Activated CD4-positive, CD25-positive, alpha-beta regulatory T cell treated with anti-CD3 and anti-CD28 coated beads, Interleukin-2, amount 50 U/mL, for 24 hours (primary cell): ENCODE results near the gene SBF2.

Source experiments
- ATAC-seq, 2 donors: fragments of 150-1000 bp; cut with Tn5 transposase; one replicate each; pipeline ENCODE4 v1.10.0; 2021; ENCODE audit warnings: mild to moderate bottlenecking in 1 of 2, moderate library complexity in 1 of 2

Gene SBF2

GRCh38 chr11:10293423-10294289 lies at the start of gene SBF2:
TSS of gene SBF2 (minus strand) at chr11:10294219. CDS start at chr11:10294069, 150 bp downstream.
- ATAC-seq: peak; percentile 37 to 45

DNA sequence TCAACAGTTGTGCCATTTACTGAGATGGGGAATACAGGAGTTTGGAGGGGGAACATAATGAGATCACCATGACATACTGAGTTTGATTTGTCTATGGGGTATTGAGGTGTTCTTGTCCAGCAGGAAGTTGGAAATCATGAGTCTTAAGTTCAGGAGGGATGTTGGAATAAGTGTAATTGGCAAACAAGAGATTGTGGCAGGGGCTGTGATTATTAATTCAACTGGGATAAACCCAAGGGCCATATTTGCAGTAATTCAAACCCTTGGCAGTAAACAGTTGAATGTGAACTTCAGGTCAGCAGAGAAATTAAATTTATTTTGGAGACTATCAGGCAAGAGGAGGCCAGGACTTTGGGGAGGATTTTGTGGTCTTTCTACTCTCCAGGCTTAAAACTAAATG lies 44.3 kb upstream of the SBF2 start:
- ATAC-seq: no peak

DNA sequence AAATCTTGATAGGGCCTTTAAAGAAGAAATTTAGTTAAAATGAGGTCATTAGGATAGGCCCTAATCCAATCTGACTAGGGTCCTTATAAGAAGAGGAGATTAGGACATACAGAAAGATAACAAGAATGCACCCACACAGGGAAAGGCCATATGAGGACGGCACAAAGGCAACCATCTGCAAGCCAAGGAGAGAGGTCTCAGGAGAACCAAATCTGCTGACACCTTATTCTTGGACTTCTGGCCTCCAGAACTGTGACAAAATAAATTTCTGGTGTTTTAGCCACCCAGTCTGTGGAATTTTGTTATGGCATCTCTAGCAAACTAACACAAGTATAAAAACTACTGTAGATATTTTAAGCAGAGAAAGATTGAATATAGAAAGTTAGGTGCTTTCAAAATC lies 39.5 kb upstream of the SBF2 start:
- no peak for ATAC-seq

GRCh38 chr11:10331548-10332289 lies 37.7 kb upstream of the SBF2 start:
- ATAC-seq: no peak

- ATAC-seq: no peak
These were observed 35.9 kb upstream of the SBF2 start for GRCh38 chr11:10329935-10330334.

- no peak for ATAC-seq
These were observed 35.3 kb upstream of the SBF2 start for GRCh38 chr11:10329356-10329755.

GRCh38 chr11:10328314-10329098 lies 34.5 kb upstream of the SBF2 start:
- no peak for ATAC-seq

DNA sequence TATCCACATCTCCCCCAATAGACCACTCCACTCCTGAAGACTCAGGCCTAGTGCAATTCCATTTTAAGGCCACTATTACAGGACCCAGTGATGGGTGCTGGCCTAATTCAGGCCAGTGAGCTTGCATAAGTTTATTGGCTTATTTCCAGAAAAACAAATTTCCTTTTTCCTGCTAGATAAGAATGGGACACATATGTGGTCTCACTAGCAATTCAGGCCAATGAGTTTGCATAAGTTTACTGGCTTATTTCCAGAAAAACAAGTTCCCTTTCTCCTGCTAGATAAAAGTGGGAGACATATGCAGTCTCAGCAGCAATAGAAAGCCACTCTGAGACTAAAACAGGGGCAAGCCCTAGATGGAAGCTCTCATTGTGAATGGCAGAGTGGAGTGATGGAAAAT lies 33.2 kb upstream of the SBF2 start:
- no peak for ATAC-seq

DNA sequence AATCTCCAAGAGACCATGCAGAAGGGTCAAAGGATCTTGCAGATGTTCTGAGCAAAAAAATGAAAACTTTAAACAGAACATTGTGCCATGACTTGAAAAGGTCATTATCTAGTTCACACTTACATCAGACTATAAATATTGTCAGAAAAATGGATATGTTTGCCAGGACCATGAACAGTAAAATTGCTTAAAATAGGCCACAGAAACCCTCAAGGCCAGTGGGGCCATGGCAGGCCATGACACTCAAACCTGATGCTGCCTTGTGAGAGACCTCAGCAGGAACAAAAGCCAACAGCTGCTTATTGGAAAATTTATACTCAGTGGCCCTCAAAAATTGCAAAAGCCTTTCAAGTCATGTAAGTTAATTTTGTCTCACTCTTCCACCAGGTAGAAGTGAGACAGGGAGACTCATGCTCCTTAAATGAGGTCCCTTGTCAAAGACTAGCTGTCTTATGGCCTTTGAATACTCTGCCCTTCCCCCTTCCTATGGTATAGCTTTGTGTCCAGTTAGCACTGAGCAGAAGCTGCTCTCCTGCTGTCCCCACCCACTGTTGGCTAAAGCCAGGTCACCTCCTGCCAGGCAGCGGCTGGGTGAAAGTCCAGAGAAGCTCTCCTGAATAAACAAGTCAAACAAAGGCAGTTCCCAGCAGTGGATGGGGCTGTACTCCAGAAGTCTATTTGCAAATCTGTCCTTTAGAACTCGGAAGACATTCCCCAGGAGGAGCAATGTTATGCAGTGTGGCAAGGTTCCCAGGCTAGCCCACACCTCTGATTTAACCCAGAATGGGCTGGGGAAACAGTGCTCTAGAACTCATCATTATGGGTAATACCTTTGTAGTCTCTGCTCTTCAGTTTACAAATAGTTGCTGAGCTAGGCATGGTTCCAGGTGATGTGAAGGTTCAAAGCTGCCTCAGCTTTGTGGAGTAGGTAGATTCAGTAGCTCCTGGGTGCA lies 32.3 kb upstream of the SBF2 start:
- no peak for ATAC-seq

- no peak for ATAC-seq
These were observed 31.4 kb upstream of the SBF2 start for GRCh38 chr11:10325277-10326011.

DNA sequence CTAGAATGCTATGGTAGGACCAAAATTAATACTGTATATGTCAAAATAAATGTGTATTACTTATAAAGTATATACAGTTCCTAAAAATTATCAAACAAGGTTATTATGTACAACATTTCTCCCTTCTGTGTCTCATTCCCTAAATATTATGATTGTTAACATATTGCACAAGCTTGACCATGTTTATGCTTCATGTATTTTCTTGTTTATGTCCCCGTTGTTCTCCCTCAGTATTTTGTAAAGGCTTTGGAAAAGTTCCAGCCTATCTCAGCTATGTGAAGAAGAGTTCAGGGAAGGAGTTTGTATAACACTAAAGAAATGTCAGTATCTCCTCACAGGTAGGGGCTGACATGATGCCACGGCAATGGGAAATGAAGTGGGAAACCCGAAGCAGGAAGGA lies 30.5 kb upstream of the SBF2 start:
- no peak for ATAC-seq

GRCh38 chr11:10323793-10324170 lies 29.8 kb upstream of the SBF2 start:
- ATAC-seq: no peak

DNA sequence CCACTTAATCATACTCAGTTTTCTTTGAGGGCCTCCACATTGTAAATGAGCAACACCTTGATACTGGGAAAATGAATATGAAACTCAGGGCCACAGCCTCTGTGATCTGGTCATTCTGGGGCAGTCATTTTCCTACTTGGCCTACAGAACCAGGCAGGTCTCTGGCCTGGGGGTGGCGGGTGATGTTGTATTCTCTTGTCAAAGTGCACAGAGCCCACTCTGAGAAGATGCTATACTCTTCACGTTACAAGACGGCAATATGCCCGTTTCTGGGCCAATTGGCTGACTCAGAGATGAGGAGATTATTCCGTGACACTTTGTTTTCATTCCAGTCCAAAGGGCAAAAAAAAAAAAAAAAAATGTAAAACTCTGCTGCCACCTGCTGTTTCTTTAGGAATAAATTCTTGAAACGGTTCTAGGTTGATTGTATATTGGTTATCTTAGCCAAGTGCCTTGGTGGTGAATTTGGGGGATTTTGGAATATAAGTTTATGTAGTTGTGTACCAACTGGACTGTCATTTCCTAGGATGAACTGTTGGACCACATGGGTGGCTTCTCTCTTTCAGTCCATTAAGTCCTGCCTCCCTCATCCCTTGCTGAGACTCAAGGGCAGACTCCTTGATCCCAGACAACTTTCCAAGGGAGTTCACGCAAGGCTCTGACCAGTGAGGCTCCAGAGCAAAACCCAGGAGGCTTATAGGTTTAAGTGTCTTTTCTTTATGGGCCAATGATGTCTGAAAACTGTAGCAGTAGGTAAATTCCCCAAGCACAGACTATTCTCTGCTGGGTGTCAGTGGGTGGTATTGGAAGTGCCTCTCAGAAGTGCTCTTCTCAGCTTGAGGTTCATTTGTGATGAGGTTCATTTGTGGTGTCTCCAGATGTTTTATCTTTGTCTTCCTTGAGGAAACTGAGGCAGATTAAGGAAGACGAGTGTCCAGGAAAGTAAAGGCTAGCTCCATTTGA lies 29.1 kb upstream of the SBF2 start:
- peak; percentile 82 to 91 for ATAC-seq

GRCh38 chr11:10322401-10322800 lies 28.4 kb upstream of the SBF2 start:
- ATAC-seq: no peak

DNA sequence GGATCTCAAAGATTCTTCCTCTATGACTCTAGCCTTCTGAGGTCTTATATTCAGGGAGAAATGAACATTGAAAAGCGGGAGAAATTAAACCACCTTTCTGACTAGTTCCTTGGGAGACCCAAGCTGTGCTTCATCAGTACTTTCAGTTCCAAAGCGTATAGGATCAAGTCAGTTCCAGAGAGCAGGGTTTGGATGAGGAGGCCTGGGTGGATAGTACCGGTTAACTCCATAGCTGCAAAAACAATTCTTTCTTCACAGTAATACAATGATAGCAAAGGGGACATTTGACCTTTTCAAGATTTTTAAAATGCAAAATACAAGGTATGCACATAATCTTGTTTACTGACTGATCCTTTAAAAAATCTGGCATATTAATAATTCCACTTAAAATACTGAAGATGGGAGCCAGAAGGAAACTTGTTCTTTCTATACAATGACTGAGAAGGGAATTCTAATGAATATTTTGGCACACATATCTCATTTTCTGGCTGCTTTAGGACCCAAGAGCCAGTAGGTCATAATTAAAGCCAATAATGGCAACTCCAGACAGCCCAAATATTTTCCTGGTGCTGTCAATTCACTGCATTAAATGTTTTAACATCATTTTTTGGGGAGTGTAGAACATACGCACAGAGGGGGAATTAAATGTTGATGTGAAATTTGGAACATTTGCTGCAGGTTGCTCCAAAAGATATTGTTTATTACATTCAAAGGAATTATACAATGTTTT lies 26.9 kb upstream of the SBF2 start:
- no peak for ATAC-seq

DNA sequence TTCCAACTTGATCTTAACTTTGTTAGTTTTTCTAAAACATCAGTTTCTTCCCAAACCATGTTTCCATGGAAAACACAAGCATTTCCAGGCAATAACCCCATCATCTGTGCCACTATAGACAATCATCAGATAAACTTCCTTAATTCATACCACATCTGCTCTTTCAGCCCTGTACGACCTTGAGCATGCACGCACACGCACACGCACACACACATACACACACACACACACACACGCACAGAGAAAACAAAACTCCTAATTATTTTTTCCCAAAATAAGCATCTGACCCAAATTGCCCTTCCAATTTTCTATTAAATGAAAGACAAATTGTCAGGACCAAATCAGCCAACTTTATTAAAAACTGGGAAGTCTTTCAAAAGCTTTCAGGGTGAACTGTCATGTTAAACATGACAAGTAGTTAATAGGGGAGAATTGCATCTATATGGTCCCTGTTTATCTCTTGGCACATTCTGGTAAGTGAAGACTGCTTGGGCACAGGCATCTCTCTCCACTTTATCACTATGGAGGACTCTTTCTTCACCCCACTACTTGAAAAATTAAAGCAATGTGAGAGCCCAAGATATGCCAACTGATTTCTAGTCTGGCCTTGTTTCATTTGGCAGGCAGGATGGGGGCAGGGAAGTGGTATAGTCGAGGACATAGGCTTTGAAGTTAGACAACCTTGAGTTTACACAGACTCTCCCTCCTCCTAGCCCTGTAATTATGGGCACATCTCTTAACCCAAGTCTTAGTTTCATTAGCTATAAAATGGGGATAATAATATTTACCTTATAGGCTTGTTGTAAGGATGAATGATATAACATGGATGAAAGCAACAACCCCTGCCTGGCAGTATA lies 25.9 kb upstream of the SBF2 start:
- no peak for ATAC-seq

GRCh38 chr11:10318527-10318802 lies 24.4 kb upstream of the SBF2 start:
- ATAC-seq: no peak

- ATAC-seq: peak in 1 of 2 donors; percentile 27
These were observed 23.9 kb upstream of the SBF2 start for GRCh38 chr11:10317776-10318526.
